Tibial artery (tissue), 4 donors: ENCODE results near the gene IL17B.

ENCODE experiments used
- DNase-seq, 2 donors: peaks; one replicate each; pipeline ENCODE4 v3.0.0-alpha.2; 2019
- H3K27ac ChIP-seq, 2 donors: fragments of 200-600 bp; sonication (generic) in 1 of 2; 1 replicate in 1 of 2; 2 replicates in 1 of 2; pipeline ENCODE4 v1.5.1; 2018 to 2019; ENCODE audit warnings: mild to moderate bottlenecking in 1 of 2
- H3K27me3 ChIP-seq, 2 donors: fragments of 200-600 bp; sonication (generic) in 1 of 2; one replicate each; pipeline versions ENCODE4 v1.5.1 to v1.6.0; 2016 to 2019
- H3K36me3 ChIP-seq, 3 donors: fragments of 200-600 bp; sonication (generic) in 2 of 3; one replicate each; pipeline ENCODE4 v1.5.1; 2016 to 2019; ENCODE audit warnings: mild to moderate bottlenecking in 2 of 3
- H3K4me1 ChIP-seq, 4 donors: fragments of 200-600 bp; sonication (generic) in 2 of 4; 1 replicate in 3 of 4; 2 replicates in 1 of 4; pipeline ENCODE4 v1.5.1; 2016 to 2019
- H3K4me3 ChIP-seq, 2 donors: fragments of 200-600 bp; sonication (generic) in 1 of 2; 1 replicate in 1 of 2; 2 replicates in 1 of 2; pipeline ENCODE4 v1.5.1; 2018 to 2019; ENCODE audit warnings: mild to moderate bottlenecking in 2 of 2
- H3K9me3 ChIP-seq, 3 donors: fragments of 200-600 bp; sonication (generic) in 1 of 3; one replicate each; pipeline ENCODE4 v1.5.1; 2016 to 2019
- CTCF ChIP-seq, 2 experiments: fragments of 200-600 bp in 1 of 2; fragments of 450-650 bp in 1 of 2; IDR thresholded peaks; one replicate each; pipeline ENCODE4 v1.5.1; 2017 to 2019; ENCODE audit warnings: antibody characterized with exemption in 2 of 2, mild to moderate bottlenecking in 1 of 2, moderate library complexity in 1 of 2
- intact Hi-C: fragments of 100-400 bp; cut with DNase I; formaldehyde crosslinking; loops from one replicate; pipeline ENCODE4 v1.15.0; 2023; ENCODE audit warnings: low total_unique reads

Gene IL17B

GRCh38 chr5:149381261-149381985 lies 2.3 kb upstream of the IL17B start:
- intact Hi-C loops = loop anchor here (5.0 kb wide), 1 partner anchor 41 kb away; no protein-coding TSS in a partner anchor
- Histone ChIP-seq H3K4me1 (peaks cover 0 to 84% (median 75%) of the 10 kb centered on the region in 4 donors), H3K27ac (peak overlapping the region; percentile 93), H3K4me3 (peak overlapping the region; percentile 38 to 40), H3K36me3 (no peaks in the 10 kb centered on the region), H3K9me3 (no peaks in the 10 kb centered on the region), H3K27me3 (no peaks in the 10 kb centered on the region)
- DNase-seq = no peak
- TF ChIP-seq CTCF (IDR thresholded peaks at IDR 0.05) = no peak

- DNase-seq = peak; percentile 79 to 95
- Histone ChIP-seq H3K27me3 (no peaks in the 10 kb centered on the region), H3K4me3 (peak overlapping the region; percentile 38 to 40), H3K4me1 (peaks cover 0 to 79% (median 67%) of the 10 kb centered on the region in 4 donors), H3K9me3 (no peaks in the 10 kb centered on the region), H3K36me3 (no peaks in the 10 kb centered on the region), H3K27ac (peak overlapping the region; percentile 93)
- TF ChIP-seq CTCF (IDR thresholded peaks at IDR 0.05) = no peak
- intact Hi-C loops = loop anchor here (5.0 kb wide), 1 partner anchor 42 kb away; no protein-coding TSS in a partner anchor
These were observed 1.5 kb upstream of the IL17B start for GRCh38 chr5:149380466-149381121.

- no peaks in the 10 kb centered on the region for H3K9me3 ChIP-seq
- H3K27me3 ChIP-seq = no peaks in the 10 kb centered on the region
- no peaks in the 10 kb centered on the region for H3K36me3 ChIP-seq
- H3K4me3 ChIP-seq = peak overlapping the region in 1 of 2 donors; percentile 20
- peaks cover 0 to 72% (median 64%) of the 10 kb centered on the region in 4 donors for H3K4me1 ChIP-seq
- peak in 1 of 2 donors; percentile 77 for DNase-seq
- H3K27ac ChIP-seq = peak overlapping the region; percentile 93
- no peak for TF ChIP-seq CTCF (IDR thresholded peaks at IDR 0.05)
- intact Hi-C loops = loop anchor here (5.0 kb wide), 1 partner anchor 42 kb away; no protein-coding TSS in a partner anchor
These were observed 804 bp upstream of the IL17B start for GRCh38 chr5:149379818-149380374.

GRCh38 chr5:149378241-149378820 lies 761 bp downstream of the IL17B start:
- peak overlapping the region; percentile 93 for H3K27ac ChIP-seq
- no peaks in the 10 kb centered on the region for H3K36me3 ChIP-seq
- peaks cover 0 to 69% (median 57%) of the 10 kb centered on the region in 4 donors for H3K4me1 ChIP-seq
- no peak for TF ChIP-seq CTCF (IDR thresholded peaks at IDR 0.05)
- no peaks in the 10 kb centered on the region for H3K27me3 ChIP-seq
- intact Hi-C loops = no loop called here
- DNase-seq = peak in 1 of 2 donors; percentile 63
- H3K4me3 ChIP-seq = no peak overlapping the region
- H3K9me3 ChIP-seq = no peaks in the 10 kb centered on the region

GRCh38 chr5:149376711-149377447 lies 2.2 kb downstream of the IL17B start:
- H3K27me3 ChIP-seq = no peaks in the 10 kb centered on the region
- no peak overlapping the region for H3K4me3 ChIP-seq
- no peaks in the 10 kb centered on the region for H3K36me3 ChIP-seq
- peaks cover 0 to 69% (median 55%) of the 10 kb centered on the region in 4 donors for H3K4me1 ChIP-seq
- no peak for DNase-seq
- H3K9me3 ChIP-seq = no peaks in the 10 kb centered on the region
- H3K27ac ChIP-seq = peak overlapping the region; percentile 30 to 93
- no peak for TF ChIP-seq CTCF (IDR thresholded peaks at IDR 0.05)
- intact Hi-C loops = no loop called here
